Ovary (tissue), 3 donors: ENCODE measurements around the gene ABCF2.

ENCODE experiments used
- CTCF ChIP-seq, 3 donors: fragments of 450-650 bp in 2 of 3; fragments of 200-600 bp in 1 of 3; IDR thresholded peaks; one replicate each; pipeline versions ENCODE4 v1.5.1 to v1.8.0; 2016 to 2022; ENCODE audit warnings: antibody characterized with exemption in 3 of 3, mild to moderate bottlenecking in 1 of 3
- POLR2A ChIP-seq: fragments of 450-650 bp; IDR thresholded peaks from one replicate; pipeline ENCODE4 v1.6.1; 2017; ENCODE audit warnings: antibody characterized with exemption, mild to moderate bottlenecking, moderate library complexity
- donor health status: DM: no; HTN: no; CAD: no.

DNA sequence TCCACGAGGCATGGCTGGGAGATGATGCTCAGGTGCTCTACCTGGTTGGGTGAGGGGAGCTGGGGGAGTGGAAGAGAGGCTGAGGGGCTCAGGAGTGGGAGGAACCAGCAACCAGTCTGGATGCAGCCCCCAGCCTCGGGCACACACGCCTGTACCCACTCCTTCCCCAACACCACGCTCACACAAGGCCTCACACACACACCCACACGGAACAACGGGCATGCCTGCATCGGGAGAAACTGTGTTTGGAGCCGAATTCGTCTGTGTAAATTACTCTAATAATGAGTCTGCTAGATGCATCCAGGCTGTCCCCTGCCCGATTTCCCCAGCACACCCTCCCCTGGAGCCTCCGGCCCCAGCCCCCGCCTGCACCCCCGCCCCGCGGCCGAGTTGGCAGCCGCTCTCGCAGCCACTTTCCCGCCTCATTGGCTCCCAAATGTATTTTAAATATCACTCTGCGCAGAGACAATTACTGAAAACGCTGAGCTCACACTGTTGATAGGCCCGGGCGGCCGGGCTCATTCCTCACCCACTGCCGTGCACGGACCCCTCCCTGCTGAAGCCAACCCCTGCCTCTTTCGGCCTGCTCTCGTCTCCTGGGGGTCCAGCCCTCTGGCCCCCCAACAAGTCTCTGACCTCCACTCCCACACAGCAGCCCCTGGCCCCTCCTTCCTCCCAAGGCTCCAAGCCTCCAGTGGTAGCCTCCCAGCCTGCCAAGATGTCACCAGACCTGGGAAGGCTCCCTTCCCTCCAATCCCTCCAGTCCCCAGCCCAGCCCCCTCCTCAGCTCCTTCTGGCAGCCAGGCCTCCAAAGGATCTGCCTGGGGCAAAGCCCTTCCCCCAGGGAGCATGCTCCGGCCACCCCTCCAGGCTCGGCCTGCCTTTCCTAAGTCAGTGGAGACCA is 27.8 kb downstream of the ABCF2 start:
- TF ChIP-seq CTCF (IDR thresholded peaks at IDR 0.05) (no peak), POLR2A (no peak)
